ENCODE measurements around the gene E2F3. TPM values are rescaled to one million over a fixed set of nuclear protein-coding genes. Genes with fewer than 3 reads are reported as not detected.
A peak's percentile ranks its signal among the peaks of the same experiment; 100 is the strongest.

E2F3 gene
- total and polyA plus RNA-seq, 10 of the 15 experiments (the other 5 are each of a cell fraction or from before 2014, with no cell fraction given), result 5.1 to 16.8 (median 10.6) TPM

GRCh38 chr6:20542927-20543602 lies 141.4 kb downstream of the E2F3 start (continued):
- TF ChIP-seq RAD51 (IDR thresholded peaks at IDR 0.05), result peak; percentile 50; the same call in 1 of the 2 replicates
- TF ChIP-seq MEF2B (IDR thresholded peaks at IDR 0.05; ENCODE audit: partially characterized antibody, poor library complexity, severe bottlenecking), result peak; percentile 93
- peak; percentile 82 for TF ChIP-seq FOXM1 (IDR thresholded peaks at IDR 0.05; ENCODE audit: low read depth, low read length)
- no peak for TF ChIP-seq TAF1 (IDR thresholded peaks at IDR 0.05; ENCODE audit: borderline replicate concordance, low read depth, low read length)
- TF ChIP-seq CBX3 (IDR thresholded peaks at IDR 0.05; ENCODE audit: borderline replicate concordance, low read depth), result no peak
- no peak for TF ChIP-seq ATF3 (IDR thresholded peaks at IDR 0.05; ENCODE audit: borderline replicate concordance, extremely low read depth, low read depth, low read length)
- no peak for TF ChIP-seq FOS (IDR thresholded peaks at IDR 0.05; ENCODE audit: borderline replicate concordance, extremely low read depth, insufficient read length)
- TF ChIP-seq DPF2 (IDR thresholded peaks at IDR 0.05), result peak; percentile 61
- TF ChIP-seq MTA3 (IDR thresholded peaks at IDR 0.05; ENCODE audit: borderline replicate concordance, low read length), result peak; percentile 65; the same call in 1 of the 2 replicates
- no peak for TF ChIP-seq BRCA1 (IDR thresholded peaks at IDR 0.05; ENCODE audit: low read depth, low read length)
- TF ChIP-seq NR2C1 (IDR thresholded peaks at IDR 0.05), result no peak
- TF ChIP-seq ZNF207 (IDR thresholded peaks at IDR 0.05; ENCODE audit: borderline replicate concordance), result no peak
- peak; percentile 30; the same call in 1 of the 2 replicates for TF ChIP-seq PML (IDR thresholded peaks at IDR 0.05; ENCODE audit: low read length)
- TF ChIP-seq HDGF (IDR thresholded peaks at IDR 0.05), result no peak
- no peak for TF ChIP-seq YY1 (IDR thresholded peaks at IDR 0.05; ENCODE audit: low read depth, low read length)
- TF ChIP-seq HDAC2 (IDR thresholded peaks at IDR 0.05), result no peak
- no peak for TF ChIP-seq ZNF274 (IDR thresholded peaks at IDR 0.05; ENCODE audit: insufficient read depth, insufficient read length)
- no peak for TF ChIP-seq HSF1 (IDR thresholded peaks at IDR 0.05; ENCODE audit: low read depth, low read length)
- TF ChIP-seq, protein P1, sequence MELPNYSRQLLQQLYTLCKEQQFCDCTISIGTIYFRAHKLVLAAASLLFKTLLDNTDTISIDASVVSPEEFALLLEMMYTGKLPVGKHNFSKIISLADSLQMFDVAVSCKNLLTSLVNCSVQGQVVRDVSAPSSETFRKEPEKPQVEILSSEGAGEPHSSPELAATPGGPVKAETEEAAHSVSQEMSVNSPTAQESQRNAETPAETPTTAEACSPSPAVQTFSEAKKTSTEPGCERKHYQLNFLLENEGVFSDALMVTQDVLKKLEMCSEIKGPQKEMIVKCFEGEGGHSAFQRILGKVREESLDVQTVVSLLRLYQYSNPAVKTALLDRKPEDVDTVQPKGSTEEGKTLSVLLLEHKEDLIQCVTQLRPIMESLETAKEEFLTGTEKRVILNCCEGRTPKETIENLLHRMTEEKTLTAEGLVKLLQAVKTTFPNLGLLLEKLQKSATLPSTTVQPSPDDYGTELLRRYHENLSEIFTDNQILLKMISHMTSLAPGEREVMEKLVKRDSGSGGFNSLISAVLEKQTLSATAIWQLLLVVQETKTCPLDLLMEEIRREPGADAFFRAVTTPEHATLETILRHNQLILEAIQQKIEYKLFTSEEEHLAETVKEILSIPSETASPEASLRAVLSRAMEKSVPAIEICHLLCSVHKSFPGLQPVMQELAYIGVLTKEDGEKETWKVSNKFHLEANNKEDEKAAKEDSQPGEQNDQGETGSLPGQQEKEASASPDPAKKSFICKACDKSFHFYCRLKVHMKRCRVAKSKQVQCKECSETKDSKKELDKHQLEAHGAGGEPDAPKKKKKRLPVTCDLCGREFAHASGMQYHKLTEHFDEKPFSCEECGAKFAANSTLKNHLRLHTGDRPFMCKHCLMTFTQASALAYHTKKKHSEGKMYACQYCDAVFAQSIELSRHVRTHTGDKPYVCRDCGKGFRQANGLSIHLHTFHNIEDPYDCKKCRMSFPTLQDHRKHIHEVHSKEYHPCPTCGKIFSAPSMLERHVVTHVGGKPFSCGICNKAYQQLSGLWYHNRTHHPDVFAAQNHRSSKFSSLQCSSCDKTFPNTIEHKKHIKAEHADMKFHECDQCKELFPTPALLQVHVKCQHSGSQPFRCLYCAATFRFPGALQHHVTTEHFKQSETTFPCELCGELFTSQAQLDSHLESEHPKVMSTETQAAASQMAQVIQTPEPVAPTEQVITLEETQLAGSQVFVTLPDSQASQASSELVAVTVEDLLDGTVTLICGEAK (IDR thresholded peaks at IDR 0.05; ENCODE audit: borderline replicate concordance), result no peak
- TF ChIP-seq, protein P2, sequence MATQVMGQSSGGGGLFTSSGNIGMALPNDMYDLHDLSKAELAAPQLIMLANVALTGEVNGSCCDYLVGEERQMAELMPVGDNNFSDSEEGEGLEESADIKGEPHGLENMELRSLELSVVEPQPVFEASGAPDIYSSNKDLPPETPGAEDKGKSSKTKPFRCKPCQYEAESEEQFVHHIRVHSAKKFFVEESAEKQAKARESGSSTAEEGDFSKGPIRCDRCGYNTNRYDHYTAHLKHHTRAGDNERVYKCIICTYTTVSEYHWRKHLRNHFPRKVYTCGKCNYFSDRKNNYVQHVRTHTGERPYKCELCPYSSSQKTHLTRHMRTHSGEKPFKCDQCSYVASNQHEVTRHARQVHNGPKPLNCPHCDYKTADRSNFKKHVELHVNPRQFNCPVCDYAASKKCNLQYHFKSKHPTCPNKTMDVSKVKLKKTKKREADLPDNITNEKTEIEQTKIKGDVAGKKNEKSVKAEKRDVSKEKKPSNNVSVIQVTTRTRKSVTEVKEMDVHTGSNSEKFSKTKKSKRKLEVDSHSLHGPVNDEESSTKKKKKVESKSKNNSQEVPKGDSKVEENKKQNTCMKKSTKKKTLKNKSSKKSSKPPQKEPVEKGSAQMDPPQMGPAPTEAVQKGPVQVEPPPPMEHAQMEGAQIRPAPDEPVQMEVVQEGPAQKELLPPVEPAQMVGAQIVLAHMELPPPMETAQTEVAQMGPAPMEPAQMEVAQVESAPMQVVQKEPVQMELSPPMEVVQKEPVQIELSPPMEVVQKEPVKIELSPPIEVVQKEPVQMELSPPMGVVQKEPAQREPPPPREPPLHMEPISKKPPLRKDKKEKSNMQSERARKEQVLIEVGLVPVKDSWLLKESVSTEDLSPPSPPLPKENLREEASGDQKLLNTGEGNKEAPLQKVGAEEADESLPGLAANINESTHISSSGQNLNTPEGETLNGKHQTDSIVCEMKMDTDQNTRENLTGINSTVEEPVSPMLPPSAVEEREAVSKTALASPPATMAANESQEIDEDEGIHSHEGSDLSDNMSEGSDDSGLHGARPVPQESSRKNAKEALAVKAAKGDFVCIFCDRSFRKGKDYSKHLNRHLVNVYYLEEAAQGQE (IDR thresholded peaks at IDR 0.05; ENCODE audit: low read depth, low read length), result no peak
